Naive thymus-derived CD4-positive, alpha-beta T cell (primary cell): ENCODE data around the gene SPOCD1. TPM values are rescaled to one million over a fixed set of nuclear protein-coding genes. Genes with fewer than 3 reads are reported as not detected.

ENCODE experiments used
- ATAC-seq: fragments of 150-1000 bp; cut with Tn5 transposase; 2 replicates; pipeline ENCODE4 v1.10.0; 2021; ENCODE audit warnings: mild to moderate bottlenecking, moderate library complexity
- CTCF ChIA-PET: fragments of 350-600 bp; sonication (Branson Sonifier 250); formaldehyde crosslinking; loops from one replicate; lab custom pipeline; 2021; ENCODE audit warnings: antibody characterized with exemption; lab: Charles Lee
- POLR2A ChIA-PET: fragments of 350-600 bp; sonication (Branson Sonifier 250); formaldehyde crosslinking; loops from one replicate; lab custom pipeline; 2021; ENCODE audit warnings: antibody characterized with exemption, inconsistent platforms; lab: Charles Lee
- DNase-seq, 9 donors: peaks; one replicate each; pipeline versions ENCODE4 v3.0.0 to v3.0.0-alpha.2; 2020 to 2022; ENCODE audit warnings: mixed read lengths in 1 of 9
- H3K27ac ChIP-seq: one replicate; pipeline ENCODE4 v1.7.0; 2013; ENCODE audit warnings: mild to moderate bottlenecking, low read depth, low read length, moderate library complexity
- H3K27me3 ChIP-seq, 2 donors: one replicate each; pipeline ENCODE4 v1.7.0; 2013; ENCODE audit warnings: low read length in 2 of 2, mild to moderate bottlenecking in 2 of 2, moderate library complexity in 2 of 2; ENCODE audit not compliant: control insufficient read depth in 2 of 2, insufficient read depth in 2 of 2
- H3K36me3 ChIP-seq, 3 experiments: 1 replicate in 2 of 3; 2 replicates in 1 of 3; pipeline ENCODE4 v1.7.0; 2013; ENCODE audit warnings: low read length in 3 of 3, mild to moderate bottlenecking in 3 of 3, moderate library complexity in 1 of 3; ENCODE audit not compliant: insufficient read depth in 3 of 3, control insufficient read depth in 2 of 3
- H3K4me1 ChIP-seq, 2 donors: one replicate each; pipeline ENCODE4 v1.7.0; 2013; ENCODE audit warnings: low read length in 2 of 2, mild to moderate bottlenecking in 2 of 2, moderate library complexity in 1 of 2; ENCODE audit not compliant: control insufficient read depth in 2 of 2, insufficient read depth in 2 of 2
- H3K4me3 ChIP-seq: 2 replicates; pipeline ENCODE4 v1.7.0; 2013; ENCODE audit warnings: mild to moderate bottlenecking, low read length
- H3K9me3 ChIP-seq, 3 experiments: 1 replicate in 2 of 3; 2 replicates in 1 of 3; pipeline ENCODE4 v1.7.0; 2013; ENCODE audit warnings: low read length in 3 of 3; ENCODE audit not compliant: control insufficient read depth in 2 of 3
- H3K27ac Mint-ChIP-seq, 9 donors: one replicate each; pipeline ENCODE4 v1.8.0; 2020 to 2022; ENCODE audit warnings: mixed read lengths in 9 of 9, mild to moderate bottlenecking in 8 of 9, moderate library complexity in 5 of 9, inconsistent platforms in 2 of 9
- H3K27me3 Mint-ChIP-seq, 5 donors: one replicate each; pipeline ENCODE4 v1.8.0; 2021 to 2022; ENCODE audit warnings: mixed read lengths in 5 of 5, mild to moderate bottlenecking in 1 of 5
- H3K36me3 Mint-ChIP-seq, 5 donors: one replicate each; pipeline ENCODE4 v1.8.0; 2020 to 2022; ENCODE audit warnings: mixed read lengths in 5 of 5, mild to moderate bottlenecking in 3 of 5, inconsistent platforms in 1 of 5
- H3K4me1 Mint-ChIP-seq, 7 donors: one replicate each; pipeline ENCODE4 v1.8.0; 2020 to 2022; ENCODE audit warnings: mixed read lengths in 7 of 7, mild to moderate bottlenecking in 3 of 7, inconsistent platforms in 1 of 7
- H3K4me3 Mint-ChIP-seq, 10 donors: one replicate each; pipeline ENCODE4 v1.8.0; 2020 to 2022; ENCODE audit warnings: mild to moderate bottlenecking in 10 of 10, mixed read lengths in 10 of 10, moderate library complexity in 6 of 10, inconsistent platforms in 2 of 10
- H3K9me3 Mint-ChIP-seq, 11 donors: one replicate each; pipeline ENCODE4 v1.8.0; 2020 to 2022; ENCODE audit warnings: mixed read lengths in 11 of 11, mild to moderate bottlenecking in 4 of 11, inconsistent platforms in 1 of 11, moderate library complexity in 1 of 11
- intact Hi-C, 2 donors: fragments of 100-400 bp; cut with micrococcal nuclease; formaldehyde crosslinking; loops; one replicate each; pipeline ENCODE4 v1.15.1; 2023
- polyA plus RNA-seq, 2 donors: library from polyadenylated mRNA; unstranded; fragments of 300-500 nt; fragmentation: Illumina TruSeq; gene quantifications; one replicate each; pipeline ENCODE4 v1.2.3, GENCODE V29; 2021
- total RNA-seq, 6 experiments: library from RNA in 5 of 6; stranded (reverse) in 5 of 6; gene quantifications; 1 replicate in 5 of 6; 2 replicates in 1 of 6; pipeline ENCODE4 v1.2.3 and lab custom pipeline; 2021 to 2026

The SPOCD1 gene
- total and polyA plus RNA-seq, 7 experiments from 2014 or later = 0.21 to 0.38 TPM; not detected in 5

DNA sequence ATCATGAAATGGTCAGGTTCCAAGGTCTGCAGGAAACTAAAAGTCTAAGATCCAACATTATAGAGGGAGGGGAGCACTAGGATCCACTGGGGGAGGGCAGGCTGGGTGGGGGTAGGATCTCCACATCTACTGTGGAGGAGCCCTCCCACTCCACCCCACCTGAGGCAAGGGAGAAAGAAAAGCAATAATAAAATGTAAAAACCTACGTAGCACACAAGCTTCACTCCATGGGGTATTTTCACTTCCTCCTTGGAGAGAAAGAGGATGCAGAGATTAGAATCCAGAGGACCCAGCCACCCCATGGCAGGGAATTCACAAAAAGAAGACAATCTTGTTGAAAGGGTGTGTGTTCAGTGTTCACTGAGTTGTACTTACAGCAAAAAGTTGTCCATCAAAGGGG is 14.4 kb downstream of the SPOCD1 start:
- peaks cover 0 to 27% (median 0%) of the 10 kb centered on the region in 5 donors for H3K27me3 Mint-ChIP-seq
- peak overlapping the region in 1 of 10 donors; percentile 23 for H3K4me3 Mint-ChIP-seq
- no peaks in the 10 kb centered on the region for H3K36me3 Mint-ChIP-seq
- intact Hi-C loops = no loop called here
- ATAC-seq (no peak), DNase-seq (peak in 1 of 9 donors; percentile 4)
- Histone ChIP-seq H3K4me3 (no peak overlapping the region), H3K4me1 (no peaks in the 10 kb centered on the region), H3K27ac (no peak overlapping the region), H3K36me3 (no peaks in the 10 kb centered on the region), H3K27me3 (no peaks in the 10 kb centered on the region), H3K9me3 (no peaks in the 10 kb centered on the region)
- ChIA-PET POLR2A (interaction anchor here (1.2 kb wide), 1 partner anchor 9 kb away, joined by 3 read pairs; no protein-coding TSS in a partner anchor), CTCF (interaction anchor here (1.0 kb wide), 1 partner anchor 13 kb away, joined by 4 read pairs; no protein-coding TSS in a partner anchor)
- H3K4me1 Mint-ChIP-seq = peaks cover 3 to 27% (median 21%) of the 10 kb centered on the region in 7 donors
- peaks cover 0 to 1% (median 0%) of the 10 kb centered on the region in 11 donors for H3K9me3 Mint-ChIP-seq
- peak overlapping the region in 4 of 9 donors; percentile 3 to 54 (median 38) for H3K27ac Mint-ChIP-seq

DNA sequence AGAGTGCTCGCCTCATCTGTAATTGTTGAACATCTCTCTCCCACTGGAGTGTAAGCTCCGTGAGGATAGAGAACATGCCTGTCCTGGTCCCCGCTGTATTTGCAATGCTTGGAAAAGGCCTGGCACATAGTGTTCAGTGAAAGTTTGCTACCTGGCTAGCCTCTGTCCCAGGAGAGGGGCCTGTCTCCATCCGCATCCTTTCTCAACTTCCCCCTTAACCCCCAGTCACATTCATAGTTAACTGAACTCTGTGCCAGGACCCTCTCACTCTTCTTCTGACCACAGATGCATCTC is 15.2 kb downstream of the SPOCD1 start:
- peaks cover 3 to 27% (median 21%) of the 10 kb centered on the region in 7 donors for H3K4me1 Mint-ChIP-seq
- H3K27ac Mint-ChIP-seq = peak overlapping the region in 4 of 9 donors; percentile 3 to 54 (median 40)
- intact Hi-C loops = no loop called here
- POLR2A ChIA-PET = interaction anchor here (0.9 to 1.2 kb wide), 2 partner anchors 9 to 156 kb away, joined by 3 read pairs; partner anchors contain the start of gene PEF1
- peaks cover 0 to 1% (median 0%) of the 10 kb centered on the region in 11 donors for H3K9me3 Mint-ChIP-seq
- ATAC-seq (no peak), DNase-seq (no peak)
- no peaks in the 10 kb centered on the region for H3K36me3 Mint-ChIP-seq
- H3K27ac ChIP-seq = no peak overlapping the region
- no peaks in the 10 kb centered on the region for H3K27me3 ChIP-seq
- peaks cover 0 to 27% (median 0%) of the 10 kb centered on the region in 5 donors for H3K27me3 Mint-ChIP-seq
- H3K4me3 Mint-ChIP-seq = no peak overlapping the region
- no peak overlapping the region for H3K4me3 ChIP-seq
- CTCF ChIA-PET = no interaction called here
- H3K36me3 ChIP-seq = no peaks in the 10 kb centered on the region
- H3K4me1 ChIP-seq = no peaks in the 10 kb centered on the region
- H3K9me3 ChIP-seq = no peaks in the 10 kb centered on the region

DNA sequence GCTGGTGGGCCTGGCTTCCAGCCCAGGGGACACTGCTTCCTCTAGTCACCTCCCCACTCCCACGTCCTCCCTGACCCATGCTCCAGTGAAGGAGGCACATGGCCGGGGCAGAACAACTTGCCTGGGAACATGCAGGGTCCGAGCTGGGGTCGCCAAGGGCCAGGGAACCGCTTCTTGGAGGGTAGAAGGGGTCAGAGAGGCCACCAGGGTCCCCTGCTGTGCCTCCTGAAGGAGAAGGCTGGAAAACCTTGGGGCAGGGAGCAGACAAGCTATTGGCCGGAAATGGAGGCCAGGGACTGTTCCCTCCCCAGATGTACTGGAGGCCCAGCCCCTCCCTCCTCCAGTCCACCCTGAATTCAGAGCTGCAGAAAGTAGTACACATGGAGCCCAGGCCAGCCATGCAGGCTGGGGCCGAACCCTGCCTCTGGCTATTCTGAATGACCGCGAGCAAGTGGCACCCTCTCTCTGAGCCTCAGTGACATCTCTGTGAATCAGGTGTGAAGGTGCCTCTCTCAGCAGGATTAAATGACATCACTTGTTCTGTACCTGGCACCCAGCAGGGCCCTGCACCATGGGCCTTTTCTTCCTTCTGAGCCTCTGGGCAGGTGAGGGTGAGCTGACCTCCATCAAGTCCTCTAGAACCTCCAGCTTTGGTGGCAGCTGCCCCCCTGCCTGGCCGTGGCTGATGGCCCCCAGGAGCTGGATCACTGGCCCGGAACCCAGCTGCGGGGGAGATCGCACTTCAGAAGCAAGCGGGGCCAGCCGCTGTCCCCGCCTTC is 15.7 kb downstream of the SPOCD1 start:
- Mint-ChIP-seq H3K36me3 (no peaks in the 10 kb centered on the region), H3K4me3 (no peak overlapping the region), H3K27me3 (peaks cover 0 to 27% (median 0%) of the 10 kb centered on the region in 5 donors), H3K9me3 (peaks cover 0 to 1% (median 0%) of the 10 kb centered on the region in 11 donors), H3K27ac (no peak overlapping the region), H3K4me1 (peaks cover 3 to 27% (median 21%) of the 10 kb centered on the region in 7 donors)
- H3K36me3 ChIP-seq = no peaks in the 10 kb centered on the region
- ATAC-seq (no peak), DNase-seq (no peak)
- intact Hi-C loops = no loop called here
- no peaks in the 10 kb centered on the region for H3K27me3 ChIP-seq
- H3K27ac ChIP-seq = no peak overlapping the region
- ChIA-PET POLR2A (interaction anchor here (0.9 to 1.2 kb wide), 2 partner anchors 10 to 155 kb away, joined by 3 read pairs; partner anchors contain the start of gene PEF1), CTCF (no interaction called here)
- no peak overlapping the region for H3K4me3 ChIP-seq
- H3K9me3 ChIP-seq = no peaks in the 10 kb centered on the region
- no peaks in the 10 kb centered on the region for H3K4me1 ChIP-seq

DNA sequence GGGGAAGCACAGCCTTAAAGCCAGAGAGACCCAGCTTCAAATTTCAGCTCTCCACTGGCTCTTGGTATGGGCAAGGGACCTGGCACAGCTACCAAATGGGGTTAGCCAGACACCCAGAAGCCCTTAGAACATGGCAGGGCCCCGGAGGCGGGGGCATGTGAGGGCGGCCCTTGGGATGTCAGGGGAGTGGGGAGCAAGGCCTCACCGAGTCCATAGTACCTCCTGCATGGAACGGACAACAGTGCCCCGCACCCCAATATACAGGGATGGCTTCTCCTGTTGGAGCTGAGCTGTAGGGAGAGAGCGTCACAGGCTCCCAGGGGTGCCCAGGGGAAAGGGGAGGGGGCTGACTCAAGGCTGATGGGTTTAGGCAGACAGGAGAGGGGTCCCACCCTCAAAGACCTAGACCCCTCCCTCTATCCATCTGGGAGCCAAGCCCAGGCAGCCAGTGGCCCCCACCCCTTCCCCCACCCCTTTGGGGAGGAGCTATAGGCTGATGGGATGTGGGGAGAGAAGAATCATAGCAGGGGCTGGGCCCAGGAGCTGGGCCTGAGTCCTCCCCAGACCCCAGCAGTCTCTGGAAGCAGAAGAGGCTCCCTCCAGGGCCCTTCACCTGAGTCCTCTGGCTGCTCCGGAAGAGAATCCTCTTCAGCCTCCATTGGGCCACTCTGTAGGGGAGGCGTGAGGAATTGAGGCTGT is 16.5 kb downstream of the SPOCD1 start:
- H3K4me1 Mint-ChIP-seq = peaks cover 3 to 27% (median 21%) of the 10 kb centered on the region in 7 donors
- H3K9me3 ChIP-seq = no peaks in the 10 kb centered on the region
- H3K27me3 Mint-ChIP-seq = peaks cover 0 to 26% (median 0%) of the 10 kb centered on the region in 5 donors
- no peaks in the 10 kb centered on the region for H3K36me3 ChIP-seq
- H3K4me3 Mint-ChIP-seq = no peak overlapping the region
- H3K27ac ChIP-seq = no peak overlapping the region
- H3K36me3 Mint-ChIP-seq = no peaks in the 10 kb centered on the region
- no peak overlapping the region for H3K4me3 ChIP-seq
- POLR2A ChIA-PET = no interaction called here
- H3K27me3 ChIP-seq = no peaks in the 10 kb centered on the region
- no peak overlapping the region for H3K27ac Mint-ChIP-seq
- no peaks in the 10 kb centered on the region for H3K4me1 ChIP-seq
- ATAC-seq (no peak), DNase-seq (no peak)
- intact Hi-C loops = no loop called here
- peaks cover 0 to 1% (median 0%) of the 10 kb centered on the region in 11 donors for H3K9me3 Mint-ChIP-seq
- CTCF ChIA-PET = no interaction called here

DNA sequence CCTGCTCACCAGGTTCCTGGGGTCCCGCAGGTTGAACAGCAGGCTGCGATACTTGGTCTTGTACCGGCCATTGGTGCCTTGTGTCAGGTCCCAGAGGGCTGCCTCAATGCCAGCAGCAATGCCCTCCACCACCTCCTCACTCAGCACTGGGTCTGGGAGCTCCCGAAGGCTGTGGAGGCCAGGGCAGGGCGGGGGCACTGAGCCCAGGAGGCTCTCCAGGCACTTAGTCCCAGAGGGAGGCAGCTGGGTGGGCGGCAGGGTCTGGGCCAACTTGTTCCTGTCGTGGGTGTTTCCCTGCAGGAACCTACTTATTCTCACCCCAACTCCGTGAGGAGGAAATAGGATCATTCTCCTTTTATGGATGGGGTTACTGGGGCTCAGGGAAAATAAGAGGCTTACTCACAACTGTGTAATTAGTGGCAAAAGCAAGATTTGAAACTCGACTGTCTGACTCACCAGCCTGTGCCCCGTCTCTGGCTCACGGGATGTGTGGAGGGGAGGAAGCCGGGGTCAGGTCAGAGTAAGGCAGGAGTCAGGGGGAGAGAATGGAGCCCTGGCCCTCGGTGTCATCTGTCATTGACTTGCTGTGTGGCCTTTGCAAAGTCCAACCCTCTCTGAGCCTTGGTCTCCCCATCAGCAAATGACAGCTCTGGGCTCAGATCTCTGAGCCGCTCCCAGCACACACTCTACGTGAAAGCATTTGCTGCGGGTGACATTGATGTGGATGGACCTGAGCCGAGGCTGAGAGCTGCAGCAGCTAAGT is 17.2 kb downstream of the SPOCD1 start:
- no peaks in the 10 kb centered on the region for H3K9me3 ChIP-seq
- no peak overlapping the region for H3K27ac Mint-ChIP-seq
- DNase-seq = no peak

DNA sequence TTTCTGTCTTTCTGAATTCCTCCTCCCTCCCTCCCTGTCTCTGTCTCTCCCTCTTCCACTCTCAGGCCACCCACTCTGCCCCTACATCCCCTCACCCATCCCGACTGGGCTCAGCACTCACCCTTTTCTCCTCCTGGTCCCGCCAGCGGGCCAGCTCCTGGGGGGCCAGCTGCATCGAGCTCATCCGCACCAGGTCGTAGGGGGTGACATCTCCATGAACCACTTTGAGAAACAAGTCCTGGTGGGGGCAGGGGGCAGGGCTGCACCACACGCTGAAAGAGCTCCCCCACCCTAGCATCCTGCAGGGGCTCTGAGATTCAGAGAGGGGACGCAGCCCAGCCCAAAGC is 17.8 kb downstream of the SPOCD1 start:
- no peak overlapping the region for H3K4me3 ChIP-seq
- H3K9me3 ChIP-seq = no peaks in the 10 kb centered on the region
- no peak overlapping the region for H3K27ac Mint-ChIP-seq
- no peaks in the 10 kb centered on the region for H3K36me3 Mint-ChIP-seq
- intact Hi-C loops = no loop called here
- peaks cover 0 to 1% (median 0%) of the 10 kb centered on the region in 11 donors for H3K9me3 Mint-ChIP-seq
- CTCF ChIA-PET = no interaction called here
- DNase-seq (no peak), ATAC-seq (no peak)
- H3K36me3 ChIP-seq = no peaks in the 10 kb centered on the region
- H3K4me1 ChIP-seq = no peaks in the 10 kb centered on the region
- peaks cover 3 to 19% (median 14%) of the 10 kb centered on the region in 7 donors for H3K4me1 Mint-ChIP-seq
- H3K4me3 Mint-ChIP-seq = no peak overlapping the region
- POLR2A ChIA-PET = interaction anchor here (1.1 kb wide), 1 partner anchor 8 kb away, joined by 3 read pairs; no protein-coding TSS in a partner anchor
- peaks cover 0 to 18% (median 0%) of the 10 kb centered on the region in 5 donors for H3K27me3 Mint-ChIP-seq
- no peak overlapping the region for H3K27ac ChIP-seq
- H3K27me3 ChIP-seq = no peaks in the 10 kb centered on the region

More for the DNA sequence above, 17.2 kb downstream of the SPOCD1 start:
- Histone ChIP-seq H3K4me1 (no peaks in the 10 kb centered on the region), H3K27ac (no peak overlapping the region), H3K36me3 (no peaks in the 10 kb centered on the region), H3K27me3 (no peaks in the 10 kb centered on the region), H3K4me3 (no peak overlapping the region)
- no peak for ATAC-seq
- intact Hi-C loops = no loop called here
- ChIA-PET CTCF (no interaction called here), POLR2A (no interaction called here)
- no peak overlapping the region for H3K4me3 Mint-ChIP-seq
- H3K36me3 Mint-ChIP-seq = no peaks in the 10 kb centered on the region
- H3K27me3 Mint-ChIP-seq = peaks cover 0 to 21% (median 0%) of the 10 kb centered on the region in 5 donors
- peaks cover 0 to 1% (median 0%) of the 10 kb centered on the region in 11 donors for H3K9me3 Mint-ChIP-seq
- peaks cover 3 to 24% (median 18%) of the 10 kb centered on the region in 7 donors for H3K4me1 Mint-ChIP-seq
